ENCODE measurements around the gene PHOSPHO1. TPM values are rescaled to one million over a fixed set of nuclear protein-coding genes. Genes with fewer than 3 reads are reported as not detected.

PHOSPHO1 gene
- total and polyA plus RNA-seq, 8 donors: 0.19 to 0.28 (median 0.22) TPM; not detected in 5

DNA sequence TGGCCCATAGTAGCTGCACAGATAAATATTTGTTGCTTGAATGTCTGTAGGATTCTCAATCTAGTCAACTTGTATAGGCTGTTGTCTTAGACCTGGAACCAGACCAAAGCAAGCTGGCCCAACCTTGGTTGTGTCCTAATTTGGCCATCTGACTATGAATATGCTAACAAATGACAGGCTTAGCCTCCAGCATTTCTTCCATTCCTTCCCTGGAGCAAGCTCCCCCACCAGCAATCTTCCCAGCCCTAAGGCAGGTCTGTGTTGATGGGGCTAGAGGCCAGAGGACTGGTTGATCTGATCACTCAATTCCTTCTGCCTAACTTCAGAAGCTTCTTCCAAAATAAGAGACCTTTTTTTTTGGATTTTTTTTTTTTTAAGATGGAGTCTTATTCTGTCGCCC, 9.4 kb upstream of the PHOSPHO1 start:
- TF ChIP-seq CTCF (IDR thresholded peaks at IDR 0.05): no peak
- 76 to 94% methylated on average over 1 of the region's 1 CpG for WGBS, 2 donors
- DNase-seq (no peak), FAIRE-seq (no peak), ATAC-seq (no peak)
- Histone ChIP-seq H3K4me1 (no peaks in the 10 kb centered on the region), H3K9me3 (no peaks in the 10 kb centered on the region), H3K27me3 (no peaks in the 10 kb centered on the region), H3K36me3 (no peaks in the 10 kb centered on the region), H3K27ac (no peak overlapping the region), H3K4me3 (no peak overlapping the region)
- intact Hi-C loops (cut with DNase I): no loop called here

DNA sequence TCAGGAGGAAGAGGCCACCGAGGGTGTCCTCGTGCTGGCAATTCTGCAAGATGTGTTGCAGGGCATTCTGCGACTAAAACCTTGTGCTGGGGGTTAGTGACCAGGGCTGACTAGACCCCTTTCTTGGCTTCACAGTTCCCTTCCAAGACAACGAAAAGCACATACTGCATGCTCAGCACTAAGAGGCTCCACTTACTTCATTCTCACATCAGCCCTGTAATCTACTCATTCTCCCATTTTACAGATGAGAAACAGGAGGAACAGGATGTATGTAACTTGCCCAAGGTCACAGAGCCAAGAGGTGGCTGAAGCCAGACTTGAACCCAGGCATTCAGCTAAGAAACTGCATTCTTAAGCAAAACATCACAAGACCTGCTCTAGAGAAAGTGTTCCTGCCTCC, 5.3 kb upstream of the PHOSPHO1 start:
- Histone ChIP-seq H3K36me3 (no peaks in the 10 kb centered on the region), H3K4me3 (no peak overlapping the region), H3K4me1 (no peaks in the 10 kb centered on the region), H3K27ac (no peak overlapping the region), H3K27me3 (no peaks in the 10 kb centered on the region), H3K9me3 (no peaks in the 10 kb centered on the region)
- no peak for ATAC-seq
- intact Hi-C loops (cut with DNase I): no loop called here
- FAIRE-seq: no peak
- TF ChIP-seq CTCF (IDR thresholded peaks at IDR 0.05): no peak
- DNase-seq: no peak
- 57 to 70% methylated on average over 4 of the region's 4 CpGs for WGBS, 2 donors

GRCh38 chr17:49234509-49235080, 4.0 kb upstream of the PHOSPHO1 start:
- no peak for ATAC-seq
- WGBS, 2 donors: 72 to 77% methylated on average over 5 of the region's 5 CpGs

DNA sequence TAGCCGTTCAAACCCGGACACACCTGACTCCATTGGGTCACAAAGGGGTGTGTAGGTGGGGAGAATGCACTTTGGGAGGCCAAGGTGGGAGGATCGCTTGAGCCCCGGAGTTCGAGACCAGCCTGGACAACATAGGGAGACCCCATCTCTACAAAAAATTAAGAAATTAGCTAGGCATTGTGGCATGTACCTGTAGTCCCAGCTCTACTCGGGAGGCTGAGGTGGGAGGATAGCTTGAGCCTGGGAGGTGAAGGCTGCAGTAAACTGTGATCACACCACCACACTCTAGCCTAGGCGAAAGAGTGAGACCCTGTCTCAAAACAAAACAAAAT, 942 bp upstream of the PHOSPHO1 start:
- 70 to 71% methylated on average over 7 of the region's 7 CpGs for WGBS, 2 donors
- no peak for ATAC-seq
- H3K4me1 ChIP-seq: peaks cover 0 to 4% (median 0%) of the 10 kb centered on the region in 3 donors
- peaks cover 0 to 7% (median 2%) of the 10 kb centered on the region in 4 donors for H3K27me3 ChIP-seq
- H3K9me3 ChIP-seq: no peaks in the 10 kb centered on the region
- no peak for FAIRE-seq
- TF ChIP-seq CTCF (IDR thresholded peaks at IDR 0.05): no peak
- intact Hi-C loops (cut with DNase I): no loop called here
- no peaks in the 10 kb centered on the region for H3K36me3 ChIP-seq
- no peak overlapping the region for H3K27ac ChIP-seq
- DNase-seq: no peak
- no peak overlapping the region for H3K4me3 ChIP-seq

More at GRCh38 chr17:49234509-49235080, 4.0 kb upstream of the PHOSPHO1 start:
- intact Hi-C loops (cut with DNase I): no loop called here
- H3K4me1 ChIP-seq: peaks cover 0 to 4% (median 0%) of the 10 kb centered on the region in 3 donors
- no peaks in the 10 kb centered on the region for H3K9me3 ChIP-seq
- TF ChIP-seq CTCF (IDR thresholded peaks at IDR 0.05): no peak
- no peak overlapping the region for H3K4me3 ChIP-seq
- H3K27ac ChIP-seq: no peak overlapping the region
- no peak for DNase-seq
- peaks cover 0 to 4% (median 0%) of the 10 kb centered on the region in 4 donors for H3K27me3 ChIP-seq
- no peaks in the 10 kb centered on the region for H3K36me3 ChIP-seq
- no peak for FAIRE-seq

GRCh38 chr17:49229805-49230600, 584 bp downstream of the PHOSPHO1 start:
- intact Hi-C loops (cut with DNase I): no loop called here
- peak in 2 of 6 donors; percentile 57 to 59 for DNase-seq
- ATAC-seq: peak in 1 of 4 donors; percentile 5
- FAIRE-seq: no peak
- Histone ChIP-seq H3K27me3 (peaks cover 0 to 15% (median 3%) of the 10 kb centered on the region in 4 donors), H3K4me1 (peaks cover 0 to 4% (median 0%) of the 10 kb centered on the region in 3 donors), H3K36me3 (no peaks in the 10 kb centered on the region), H3K4me3 (peak overlapping the region; percentile 9 to 55 (median 30)), H3K27ac (no peak overlapping the region), H3K9me3 (no peaks in the 10 kb centered on the region)
- WGBS, 2 donors: 5 to 6% methylated on average over 29 to 36 of the region's 36 CpGs
- no peak for TF ChIP-seq CTCF (IDR thresholded peaks at IDR 0.05)

Measured in pancreas (tissue), 10 donors.